Astrocyte (in vitro differentiated cells and primary cell): ENCODE measurements around the gene TUFT1. TPM values are rescaled to one million over a fixed set of nuclear protein-coding genes. Genes with fewer than 3 reads are reported as not detected.

ENCODE experiments used
- DNase-seq: peaks from one replicate; pipeline ENCODE4 v3.0.0-alpha.2; 2010; ENCODE audit warnings: low read depth
- FAIRE-seq: peaks from 2 replicates; lab custom pipeline; 2011; peaks lifted over from hg19 to GRCh38; lab: Jason Lieb, UNC
- H2AFZ ChIP-seq: 2 replicates; pipeline ENCODE4 v1.6.0; 2012; ENCODE audit warnings: low read depth, low read length, inconsistent platforms
- H3K27ac ChIP-seq: 2 replicates; pipeline ENCODE4 v1.5.1; 2011; ENCODE audit warnings: low read depth, low read length, inconsistent platforms
- H3K27me3 ChIP-seq: 2 replicates; pipeline ENCODE4 v1.6.0; 2011; ENCODE audit warnings: low read length, inconsistent platforms; ENCODE audit not compliant: insufficient read depth
- H3K36me3 ChIP-seq: 2 replicates; pipeline ENCODE4 v1.5.1; 2011; ENCODE audit warnings: low read length, inconsistent platforms; ENCODE audit not compliant: insufficient read depth
- H3K4me1 ChIP-seq: 2 replicates; pipeline ENCODE4 v1.5.1; 2011; ENCODE audit warnings: low read length, inconsistent platforms; ENCODE audit not compliant: insufficient read depth
- H3K4me2 ChIP-seq: 2 replicates; pipeline ENCODE4 v1.6.0; 2012; ENCODE audit warnings: low read length, inconsistent platforms
- H3K4me3 ChIP-seq: 2 replicates; pipeline ENCODE4 v1.5.1; 2011; ENCODE audit warnings: low read depth, mild to moderate bottlenecking, low read length, inconsistent platforms; ENCODE audit not compliant: insufficient read depth
- H3K79me2 ChIP-seq: 2 replicates; pipeline ENCODE4 v1.6.0; 2012; ENCODE audit warnings: mild to moderate bottlenecking, low read length, inconsistent platforms; ENCODE audit not compliant: insufficient read depth
- H3K9ac ChIP-seq: 2 replicates; pipeline ENCODE4 v1.6.0; 2012; ENCODE audit warnings: mild to moderate bottlenecking, low read length, inconsistent platforms
- H3K9me3 ChIP-seq: 2 replicates; pipeline ENCODE4 v1.5.1; 2012; ENCODE audit warnings: low read depth, mild to moderate bottlenecking, low read length, inconsistent platforms; ENCODE audit not compliant: insufficient read depth
- H4K20me1 ChIP-seq: 2 replicates; pipeline ENCODE4 v1.6.0; 2012; ENCODE audit warnings: low read length, inconsistent platforms; ENCODE audit not compliant: insufficient read depth
- H3K27ac Mint-ChIP-seq: one replicate; pipeline ENCODE4 v1.8.0; 2021; ENCODE audit warnings: mild to moderate bottlenecking, mixed read lengths; ENCODE audit not compliant: unreplicated experiment
- H3K27me3 Mint-ChIP-seq: one replicate; pipeline ENCODE4 v1.8.0; 2021; ENCODE audit warnings: low read depth, mixed read lengths; ENCODE audit not compliant: unreplicated experiment
- H3K36me3 Mint-ChIP-seq: one replicate; pipeline ENCODE4 v1.8.0; 2021; ENCODE audit warnings: low read depth, mixed read lengths; ENCODE audit not compliant: unreplicated experiment
- H3K4me1 Mint-ChIP-seq: one replicate; pipeline ENCODE4 v1.8.0; 2021; ENCODE audit warnings: low read depth, mixed read lengths; ENCODE audit not compliant: unreplicated experiment
- H3K4me3 Mint-ChIP-seq: one replicate; pipeline ENCODE4 v1.8.0; 2021; ENCODE audit warnings: mild to moderate bottlenecking, moderate library complexity, mixed read lengths; ENCODE audit not compliant: unreplicated experiment
- H3K9me3 Mint-ChIP-seq: one replicate; pipeline ENCODE4 v1.8.0; 2021; ENCODE audit warnings: mild to moderate bottlenecking, mixed read lengths; ENCODE audit not compliant: unreplicated experiment
- EZH2 ChIP-seq: IDR thresholded peaks from 2 replicates; pipeline ENCODE4 v1.6.1; 2012; ENCODE audit warnings: mild to moderate bottlenecking, low read length, inconsistent platforms; ENCODE audit not compliant: insufficient read depth
- total RNA-seq: library from RNA; stranded (reverse); gene quantifications from 2 replicates; pipeline ENCODE4 v1.2.1, GENCODE V29; 2021
- TF ChIP-seq, protein P1 (sequence below): IDR thresholded peaks from 2 replicates; pipeline ENCODE4 v1.5.1; 2011; ENCODE audit warnings: low read depth, mild to moderate bottlenecking, inconsistent platforms, low read length, moderate library complexity; ENCODE audit not compliant: insufficient read depth

Gene TUFT1
- total RNA-seq, 1 donor from 2014 or later = 90.6 TPM

DNA sequence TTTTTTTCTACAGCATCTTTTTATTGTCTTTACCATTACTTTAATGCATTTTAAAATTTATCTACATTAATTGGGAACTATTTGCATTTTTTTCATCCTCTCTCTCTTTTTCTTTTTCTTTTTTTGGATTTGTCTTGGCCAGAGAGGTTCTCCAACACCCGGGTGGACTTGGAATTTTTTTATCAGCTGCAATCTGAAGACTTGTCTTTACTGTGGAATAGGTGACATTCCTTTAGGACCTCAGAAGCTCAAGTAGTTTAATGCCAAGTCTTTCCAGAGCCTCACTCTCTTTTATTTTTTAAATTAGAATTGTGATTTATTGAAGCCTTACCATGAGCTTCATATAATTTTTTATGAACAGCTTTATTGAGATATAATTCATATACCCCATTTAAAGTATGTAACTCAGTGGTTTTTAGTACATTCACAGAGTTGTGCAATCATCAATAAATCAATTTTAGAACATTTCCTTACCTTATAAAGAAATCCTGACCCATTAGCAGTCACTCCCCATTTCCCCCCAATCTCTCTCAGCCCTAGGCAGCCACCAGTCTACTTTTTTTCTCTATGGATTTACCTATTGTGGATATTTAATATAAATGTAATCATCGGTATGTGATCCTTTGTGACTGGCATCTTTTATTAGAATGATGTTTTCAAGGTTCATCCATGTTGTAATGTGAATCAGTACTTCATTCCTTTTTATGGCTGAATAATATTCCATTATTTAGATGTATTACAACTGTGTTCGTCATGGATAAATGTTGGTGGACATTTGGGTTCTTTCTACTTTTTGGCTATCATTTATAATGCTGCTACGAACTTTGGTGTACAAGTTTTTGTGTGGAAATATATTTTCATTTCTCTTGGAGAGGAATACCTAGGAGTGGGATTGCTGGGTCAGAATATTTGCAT lies 6.2 kb downstream of the TUFT1 start:
- Histone ChIP-seq H2AFZ (no peak overlapping the region), H3K4me2 (peak overlapping the region; percentile 74), H3K27me3 (no peaks in the 10 kb centered on the region), H3K4me1 (peaks cover 48% of the 10 kb centered on the region), H3K36me3 (no peaks in the 10 kb centered on the region), H3K9me3 (no peaks in the 10 kb centered on the region), H3K9ac (peak overlapping the region; percentile 31), H4K20me1 (peaks cover 68% of the 10 kb centered on the region), H3K27ac (peak overlapping the region; percentile 35), H3K79me2 (peaks cover 70% of the 10 kb centered on the region), H3K4me3 (no peak overlapping the region)
- no peaks in the 10 kb centered on the region for H3K27me3 Mint-ChIP-seq
- H3K36me3 Mint-ChIP-seq = peaks cover 27% of the 10 kb centered on the region
- H3K27ac Mint-ChIP-seq = peak overlapping the region; percentile 98
- H3K4me3 Mint-ChIP-seq = peak overlapping the region; percentile 72
- no peaks in the 10 kb centered on the region for H3K9me3 Mint-ChIP-seq
- no peak for FAIRE-seq
- no peak for DNase-seq
- TF ChIP-seq, protein P1, sequence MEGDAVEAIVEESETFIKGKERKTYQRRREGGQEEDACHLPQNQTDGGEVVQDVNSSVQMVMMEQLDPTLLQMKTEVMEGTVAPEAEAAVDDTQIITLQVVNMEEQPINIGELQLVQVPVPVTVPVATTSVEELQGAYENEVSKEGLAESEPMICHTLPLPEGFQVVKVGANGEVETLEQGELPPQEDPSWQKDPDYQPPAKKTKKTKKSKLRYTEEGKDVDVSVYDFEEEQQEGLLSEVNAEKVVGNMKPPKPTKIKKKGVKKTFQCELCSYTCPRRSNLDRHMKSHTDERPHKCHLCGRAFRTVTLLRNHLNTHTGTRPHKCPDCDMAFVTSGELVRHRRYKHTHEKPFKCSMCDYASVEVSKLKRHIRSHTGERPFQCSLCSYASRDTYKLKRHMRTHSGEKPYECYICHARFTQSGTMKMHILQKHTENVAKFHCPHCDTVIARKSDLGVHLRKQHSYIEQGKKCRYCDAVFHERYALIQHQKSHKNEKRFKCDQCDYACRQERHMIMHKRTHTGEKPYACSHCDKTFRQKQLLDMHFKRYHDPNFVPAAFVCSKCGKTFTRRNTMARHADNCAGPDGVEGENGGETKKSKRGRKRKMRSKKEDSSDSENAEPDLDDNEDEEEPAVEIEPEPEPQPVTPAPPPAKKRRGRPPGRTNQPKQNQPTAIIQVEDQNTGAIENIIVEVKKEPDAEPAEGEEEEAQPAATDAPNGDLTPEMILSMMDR = no peak
- TF ChIP-seq EZH2 = no peak
- H3K4me1 Mint-ChIP-seq = peaks cover 70% of the 10 kb centered on the region

DNA sequence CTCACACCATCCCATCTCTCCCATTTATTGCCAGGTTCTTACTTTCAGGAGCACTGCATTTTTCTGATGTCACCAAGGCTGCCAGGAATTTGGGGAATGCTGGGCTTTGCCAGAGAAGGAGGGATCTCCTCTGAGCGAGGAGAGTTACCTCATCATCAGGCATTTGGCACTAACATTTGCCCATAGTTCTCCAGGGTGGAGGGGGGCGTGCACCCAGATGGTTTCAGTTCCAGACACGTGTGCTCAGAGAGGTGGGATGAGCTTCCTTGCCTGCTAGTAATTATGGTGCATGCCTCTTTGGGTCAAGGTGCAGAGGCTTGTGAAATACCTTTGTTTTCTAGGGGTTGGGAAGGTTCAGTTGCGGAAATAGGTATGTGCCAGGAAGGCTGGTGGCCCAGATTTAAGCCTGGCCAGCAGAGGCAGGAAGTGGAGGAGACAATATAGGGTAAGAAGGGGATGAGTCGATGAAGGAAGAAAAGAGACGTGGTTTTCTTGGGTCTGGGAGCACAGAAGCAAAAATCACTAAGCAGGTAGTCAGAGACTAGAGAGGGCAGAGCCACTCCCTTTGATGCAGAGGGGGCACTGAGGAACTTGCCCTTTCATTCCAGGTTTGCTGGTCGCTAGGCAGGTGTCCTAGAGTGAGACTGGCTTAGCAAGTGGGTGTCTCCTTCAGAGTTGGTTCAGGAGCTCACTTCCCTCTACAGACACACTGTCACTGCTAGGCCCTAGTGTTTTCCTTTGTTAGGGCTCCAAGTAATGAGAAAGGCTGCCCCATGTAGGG lies 7.2 kb downstream of the TUFT1 start:
- peaks cover 39% of the 10 kb centered on the region for H3K4me1 ChIP-seq
- no peak overlapping the region for H3K4me3 ChIP-seq
- Mint-ChIP-seq H3K4me1 (peaks cover 64% of the 10 kb centered on the region), H3K4me3 (peak overlapping the region; percentile 72), H3K36me3 (peaks cover 27% of the 10 kb centered on the region), H3K27ac (peak overlapping the region; percentile 98), H3K27me3 (no peaks in the 10 kb centered on the region), H3K9me3 (no peaks in the 10 kb centered on the region)
- H3K27ac ChIP-seq = peak overlapping the region; percentile 66
- no peaks in the 10 kb centered on the region for H3K36me3 ChIP-seq
- TF ChIP-seq, protein P1 = no peak
- TF ChIP-seq EZH2 = no peak
- peak overlapping the region; percentile 31 for H3K9ac ChIP-seq
- DNase-seq (peak; percentile 96), FAIRE-seq (peak; percentile 83)
- no peak overlapping the region for H2AFZ ChIP-seq
- H4K20me1 ChIP-seq = peaks cover 65% of the 10 kb centered on the region
- peak overlapping the region; percentile 74 for H3K4me2 ChIP-seq
- no peaks in the 10 kb centered on the region for H3K27me3 ChIP-seq
- H3K79me2 ChIP-seq = peaks cover 71% of the 10 kb centered on the region
- H3K9me3 ChIP-seq = no peaks in the 10 kb centered on the region
